Measurements from ENCODE around the gene SLC26A11.
"Not testable (repeated sequence)": the region's sequence is repeated elsewhere in the genome, so short reads cannot be mapped to it uniquely, and the experiment has no call there.

The SLC26A11 gene

DNA sequence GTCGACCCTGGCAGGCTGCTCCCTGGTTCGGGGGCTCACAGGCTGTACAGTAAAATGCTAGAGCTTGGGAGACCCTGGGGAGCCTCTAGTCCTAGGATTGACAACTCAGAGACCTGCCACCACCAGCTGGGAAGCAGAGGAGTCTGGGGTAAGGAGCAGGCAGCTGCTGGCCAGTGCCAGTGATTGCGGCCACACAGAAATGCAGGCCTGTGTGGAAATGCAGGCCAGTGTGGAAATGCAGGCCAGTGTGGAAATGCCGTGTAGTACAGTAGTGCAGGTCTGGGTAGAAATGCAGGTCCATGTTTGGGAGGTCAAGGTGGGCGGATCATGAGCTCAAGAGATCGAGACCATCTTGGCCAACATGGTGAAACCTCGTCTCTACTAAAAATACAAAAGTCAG is 23.6 kb upstream of the SLC26A11 start:
- DNase-seq (ENCODE audit: low read depth) = no peak

DNA sequence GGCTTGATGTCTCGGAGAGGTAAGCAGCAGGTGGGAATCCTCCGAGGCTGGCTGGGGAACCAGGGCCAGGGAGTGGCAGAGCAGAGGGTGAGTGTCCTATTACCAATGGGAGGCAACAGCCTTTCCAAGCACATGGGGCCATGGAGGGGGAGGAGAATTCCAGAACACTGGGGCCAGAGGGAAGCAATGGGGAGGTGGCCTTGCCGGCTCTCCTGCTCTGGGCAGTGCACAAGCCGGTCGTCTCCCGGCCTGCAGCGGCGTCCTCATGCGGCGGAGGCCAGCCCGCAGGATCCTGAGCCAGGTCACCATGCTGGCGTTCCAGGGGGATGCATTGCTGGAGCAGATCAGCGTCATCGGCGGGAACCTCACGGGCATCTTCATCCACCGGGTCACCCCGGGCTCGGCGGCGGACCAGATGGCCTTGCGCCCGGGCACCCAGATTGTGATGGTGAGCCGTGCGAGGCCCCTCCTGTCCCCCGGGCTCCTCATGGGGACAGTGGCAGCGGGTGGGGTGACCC is 22.0 kb upstream of the SLC26A11 start:
- DNase-seq (ENCODE audit: low read depth) = no peak

DNA sequence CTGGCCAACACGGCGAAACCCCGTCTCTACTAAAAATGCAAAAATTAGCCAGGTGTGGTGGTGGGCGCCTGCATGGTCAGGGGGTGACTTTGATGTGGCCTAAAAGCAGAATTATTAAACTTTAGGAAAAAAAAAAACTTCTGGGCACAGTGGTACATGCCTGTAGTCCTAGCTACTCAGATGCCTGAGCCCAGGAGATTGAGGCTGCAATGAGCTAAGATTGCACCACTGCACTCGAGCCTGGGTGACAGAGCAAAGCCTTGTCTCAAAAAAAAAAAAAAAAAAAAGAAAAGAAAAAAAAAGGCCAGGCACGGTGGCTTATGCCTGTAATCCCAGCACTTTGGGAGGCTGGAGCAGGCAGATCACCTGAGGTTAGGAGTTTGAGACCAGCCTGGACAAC is 20.9 kb upstream of the SLC26A11 start:
- DNase-seq (ENCODE audit: low read depth) = not testable (repeated sequence)

DNA sequence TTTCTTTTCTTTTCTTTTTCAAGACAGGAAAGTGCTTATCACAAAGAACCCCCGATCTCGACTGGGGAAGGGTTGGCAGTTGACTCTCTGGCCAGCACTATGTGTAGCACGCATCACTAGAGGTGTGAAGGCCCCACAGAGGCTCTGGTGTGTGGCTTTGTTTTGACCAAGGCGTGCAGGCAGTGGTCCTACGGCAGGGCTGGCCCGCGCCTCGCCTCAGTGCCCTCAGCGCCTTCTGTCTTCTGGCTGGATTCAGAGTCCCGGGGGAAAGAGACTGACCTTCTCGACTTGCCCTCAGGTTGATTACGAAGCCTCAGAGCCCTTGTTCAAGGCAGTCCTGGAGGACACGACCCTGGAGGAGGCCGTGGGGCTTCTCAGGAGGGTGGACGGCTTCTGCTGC is 18.8 kb upstream of the SLC26A11 start:
- no peak for DNase-seq (ENCODE audit: low read depth)

DNA sequence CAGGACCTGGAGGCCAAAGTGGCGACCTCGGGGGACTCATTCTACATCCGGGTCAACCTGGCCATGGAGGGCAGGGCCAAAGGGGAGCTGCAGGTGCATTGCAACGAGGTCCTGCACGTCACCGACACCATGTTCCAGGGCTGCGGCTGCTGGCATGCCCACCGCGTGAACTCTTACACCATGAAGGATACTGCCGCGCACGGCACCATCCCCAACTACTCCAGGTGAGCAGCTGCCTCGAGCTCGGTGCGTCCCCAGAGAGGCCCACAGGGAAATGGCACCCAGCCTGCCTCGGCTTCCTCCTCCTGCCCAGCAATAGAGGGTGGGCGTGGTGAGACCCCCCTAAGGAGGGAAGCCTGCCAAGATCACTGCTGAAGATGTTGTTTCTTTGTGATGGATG is 18.0 kb upstream of the SLC26A11 start:
- DNase-seq (ENCODE audit: low read depth) = no peak

DNA sequence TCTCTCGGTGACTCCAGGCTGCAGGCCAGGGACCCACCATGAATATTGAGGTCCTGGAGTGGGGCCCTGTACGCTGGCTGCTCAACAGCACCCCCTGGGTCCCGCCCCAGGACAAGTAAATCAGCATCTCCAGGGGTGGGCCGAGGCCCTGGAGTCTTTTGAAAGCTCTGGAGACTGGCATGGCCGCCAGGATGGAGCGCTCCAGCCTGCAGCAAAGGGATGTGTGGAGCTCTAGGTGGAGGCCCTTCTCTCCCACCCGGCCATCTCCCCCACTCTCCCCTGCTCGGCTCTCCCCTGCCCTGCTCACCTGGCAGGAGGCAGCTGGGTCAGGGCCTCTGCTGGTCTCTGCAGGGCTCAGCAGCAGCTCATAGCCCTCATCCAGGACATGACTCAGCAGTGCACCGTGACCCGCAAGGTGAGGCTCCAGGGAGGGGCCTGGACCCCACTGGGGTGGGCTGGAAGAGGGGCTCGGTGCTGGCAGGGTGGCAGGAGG is 16.7 kb upstream of the SLC26A11 start:
- no peak for DNase-seq (ENCODE audit: low read depth)

DNA sequence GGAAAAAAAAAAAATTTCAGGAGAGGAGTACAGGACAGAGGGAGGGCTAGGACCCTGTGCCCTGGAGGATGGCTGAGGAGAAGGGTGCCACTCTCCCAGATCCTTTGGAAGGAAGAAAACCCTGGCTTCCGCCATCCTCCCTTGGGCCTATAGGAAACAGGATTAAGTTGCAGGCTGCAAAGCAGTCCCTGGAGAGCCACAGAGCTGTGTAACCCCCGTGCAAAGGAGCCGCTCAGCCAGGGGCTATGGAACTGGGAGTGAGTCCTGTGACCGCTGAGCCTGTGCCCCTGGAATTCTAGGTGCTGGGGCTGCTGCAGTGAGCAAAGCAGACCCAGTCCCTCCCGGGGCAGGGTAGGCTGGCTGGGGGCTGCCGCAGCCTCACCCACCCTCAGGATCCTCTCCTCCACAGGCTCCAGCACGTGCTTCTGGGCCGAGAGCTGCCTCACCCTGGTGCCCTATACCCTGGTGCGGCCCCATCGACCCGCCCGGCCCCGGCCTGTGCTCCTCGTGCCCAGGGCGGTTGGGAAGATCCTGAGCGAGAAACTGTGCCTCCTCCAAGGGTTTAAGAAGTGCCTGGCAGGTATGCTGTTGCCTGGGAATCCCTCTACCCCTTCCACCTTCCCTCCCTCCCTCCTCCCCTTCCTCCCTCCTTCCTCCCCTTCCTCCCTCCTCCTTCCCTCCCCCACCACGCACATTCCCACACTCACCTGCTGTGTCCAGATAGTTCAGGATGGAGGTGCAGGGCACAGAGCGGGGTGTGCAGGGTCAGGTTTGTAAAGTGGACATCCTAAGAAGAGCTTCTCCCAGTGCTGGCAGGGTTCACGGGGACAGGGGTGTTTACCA is 15.4 kb upstream of the SLC26A11 start:
- DNase-seq (ENCODE audit: low read depth) = no peak

DNA sequence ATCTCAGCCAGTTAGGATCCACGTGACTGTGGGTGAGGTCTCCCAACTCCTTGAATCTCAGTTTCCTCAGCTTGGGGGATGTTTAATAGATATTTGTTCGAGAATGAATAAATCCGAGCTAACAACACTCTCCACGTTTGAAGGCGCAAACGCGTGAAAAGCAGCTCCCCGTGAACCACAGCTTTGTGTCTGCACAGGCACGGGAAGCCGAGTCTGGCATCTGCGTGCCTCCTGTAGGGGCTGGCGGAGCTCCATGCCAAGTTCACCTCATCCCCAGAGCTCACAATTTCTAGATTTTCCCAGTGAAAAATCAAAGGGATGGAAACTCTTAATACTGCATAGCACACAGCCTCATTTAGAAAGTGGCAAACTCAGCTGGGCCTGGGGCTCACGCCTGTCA is 14.4 kb upstream of the SLC26A11 start:
- no peak for DNase-seq (ENCODE audit: low read depth)

DNA sequence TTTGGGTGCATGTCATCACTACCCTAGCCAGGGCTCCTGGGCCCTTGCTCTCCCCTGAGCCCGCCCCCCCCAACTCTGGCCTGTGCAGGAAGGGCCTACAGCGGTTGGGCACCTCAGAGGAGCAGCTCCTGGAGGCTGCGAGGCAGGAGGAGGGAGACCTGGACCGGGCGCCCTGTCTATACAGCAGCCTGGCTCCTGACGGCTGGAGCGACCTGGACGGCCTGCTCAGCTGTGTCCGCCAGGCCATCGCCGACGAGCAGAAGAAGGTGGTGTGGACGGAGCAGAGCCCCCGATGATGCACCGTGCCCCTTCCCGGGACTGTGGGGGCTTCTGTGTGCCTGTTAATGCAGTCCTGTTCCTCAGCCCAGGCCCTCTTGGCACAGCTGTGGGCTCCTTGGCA is 12.2 kb upstream of the SLC26A11 start:
- DNase-seq (ENCODE audit: low read depth) = no peak

DNA sequence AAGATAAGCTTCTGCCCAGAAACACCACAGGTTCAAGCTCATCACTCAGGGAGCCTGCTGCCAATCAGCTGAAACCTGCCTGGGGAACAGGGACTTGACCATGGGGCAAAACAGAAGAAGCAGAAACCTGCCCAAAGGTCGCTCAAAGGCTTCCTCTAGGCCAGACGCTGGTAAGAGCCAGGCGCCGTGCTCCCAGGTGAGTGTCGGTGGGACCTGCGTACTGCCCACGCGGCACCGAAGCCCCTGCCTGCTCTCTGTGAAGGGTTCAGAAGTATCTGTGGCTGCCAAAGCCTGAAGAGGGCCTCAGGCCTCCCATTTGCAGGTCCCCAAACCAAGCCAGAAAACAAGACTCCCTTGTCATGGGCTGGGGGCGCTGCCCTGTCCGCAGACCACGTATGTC is 10.5 kb upstream of the SLC26A11 start:
- DNase-seq (ENCODE audit: low read depth) = no peak

DNA sequence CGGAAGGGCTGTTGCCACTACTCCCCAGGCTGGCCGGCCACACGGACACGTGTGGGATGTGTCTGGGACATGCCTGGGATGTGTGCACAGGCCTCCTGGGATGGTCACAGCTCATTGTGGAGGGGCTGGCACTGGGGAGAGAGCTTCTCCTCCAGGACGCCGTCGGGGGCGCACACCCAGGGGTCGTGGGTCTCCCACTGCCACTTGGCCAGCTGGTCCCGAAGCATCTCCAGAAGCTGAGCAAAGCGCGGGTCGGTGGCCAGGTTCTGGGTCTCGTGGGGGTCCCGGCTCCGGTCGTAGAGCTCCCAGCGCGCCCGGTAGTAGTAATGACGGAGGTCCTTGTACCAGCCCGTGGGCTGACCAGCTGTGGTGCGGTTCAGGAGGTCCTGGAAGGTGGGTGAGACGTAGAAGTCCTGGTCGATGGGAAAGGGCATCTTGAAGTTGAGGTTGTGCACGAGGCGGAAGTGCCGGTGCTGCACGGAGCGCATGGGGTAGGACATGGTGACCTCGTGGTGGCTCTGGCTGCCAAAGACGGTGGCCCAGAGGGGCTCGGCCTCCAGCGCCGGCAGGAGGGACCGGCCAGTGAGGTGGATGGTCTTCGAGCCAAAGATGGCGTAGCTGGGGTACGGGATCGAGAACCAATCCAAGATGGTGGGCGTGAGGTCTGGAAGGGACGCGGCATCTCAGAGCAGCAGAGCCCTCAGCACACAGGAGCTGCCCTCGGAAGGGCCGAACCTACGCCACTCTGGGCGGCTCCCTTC is 9.7 kb upstream of the SLC26A11 start:
- no peak for DNase-seq (ENCODE audit: low read depth)

DNA sequence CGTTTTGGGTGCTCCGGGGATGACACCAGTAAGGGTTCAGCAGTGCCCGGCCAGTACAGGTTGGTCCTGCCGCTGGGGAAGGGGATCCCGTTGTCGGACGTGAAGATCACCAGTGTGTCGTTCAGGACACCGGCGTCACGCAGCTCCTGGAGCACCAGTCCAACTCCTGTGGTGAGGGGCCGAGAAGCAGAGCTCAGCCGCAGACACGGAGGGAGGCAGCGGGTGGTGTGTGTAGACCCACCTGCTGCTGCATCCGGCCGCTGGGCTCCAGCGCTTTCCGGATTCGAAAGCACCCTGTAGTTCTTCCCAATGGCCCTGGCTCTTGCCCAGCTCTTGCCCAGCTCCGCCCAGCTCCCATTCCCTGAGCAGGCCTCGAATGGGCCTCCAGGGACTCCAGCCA is 8.1 kb upstream of the SLC26A11 start:
- no peak for DNase-seq (ENCODE audit: low read depth)

DNA sequence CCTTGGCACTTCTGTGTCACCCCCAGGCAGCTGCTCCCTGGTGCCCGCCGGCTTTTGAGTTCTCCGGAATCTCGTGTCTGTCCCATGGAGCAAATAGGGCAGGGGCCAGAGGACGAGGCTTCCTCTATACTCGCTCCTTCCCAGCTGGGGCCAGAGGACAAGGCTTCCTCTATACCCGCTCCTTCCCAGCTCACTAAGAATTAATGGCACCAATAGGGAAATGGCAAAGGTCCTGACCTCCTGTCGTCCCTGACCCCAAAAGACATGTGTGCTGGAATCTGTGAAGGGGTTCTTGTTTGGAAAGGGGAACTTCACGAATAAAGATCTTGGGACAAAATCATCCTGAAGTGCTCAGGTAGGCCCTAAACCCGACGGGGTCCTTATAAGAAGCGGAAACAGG is 7.7 kb upstream of the SLC26A11 start:
- no peak for DNase-seq (ENCODE audit: low read depth)

DNA sequence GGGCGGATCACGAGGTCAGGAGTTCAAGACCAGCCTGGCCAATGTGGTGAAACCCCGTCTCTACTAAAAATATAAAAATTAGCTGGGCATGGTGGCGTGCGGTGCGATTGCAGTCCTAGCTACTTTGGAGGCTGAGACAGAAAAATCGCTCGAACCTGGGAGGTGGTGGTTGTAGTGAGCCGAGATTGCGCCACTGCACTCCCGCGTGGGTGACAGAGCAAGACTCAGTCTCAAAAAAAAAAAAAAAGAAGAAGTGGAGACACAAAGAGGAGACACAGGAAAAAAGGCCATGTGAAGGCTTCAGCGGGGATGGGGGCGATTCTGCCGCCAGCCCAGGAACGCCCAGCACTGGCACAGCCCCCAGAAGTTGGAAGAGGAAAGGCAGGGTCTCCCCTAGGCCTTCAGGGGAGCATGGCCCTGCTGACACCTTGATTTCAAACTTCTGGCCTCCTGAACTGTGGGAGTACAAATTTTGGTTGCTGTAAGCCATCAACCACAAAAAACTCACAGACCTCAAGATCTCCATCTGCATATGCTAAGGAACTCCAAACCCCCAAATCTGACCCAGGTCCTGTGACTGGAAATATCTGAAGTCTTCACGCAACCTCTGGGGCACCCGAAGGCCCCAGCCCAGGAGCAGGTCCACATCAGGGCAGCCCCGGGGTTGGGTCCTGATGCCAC is 7.1 kb upstream of the SLC26A11 start:
- no peak for DNase-seq (ENCODE audit: low read depth)

DNA sequence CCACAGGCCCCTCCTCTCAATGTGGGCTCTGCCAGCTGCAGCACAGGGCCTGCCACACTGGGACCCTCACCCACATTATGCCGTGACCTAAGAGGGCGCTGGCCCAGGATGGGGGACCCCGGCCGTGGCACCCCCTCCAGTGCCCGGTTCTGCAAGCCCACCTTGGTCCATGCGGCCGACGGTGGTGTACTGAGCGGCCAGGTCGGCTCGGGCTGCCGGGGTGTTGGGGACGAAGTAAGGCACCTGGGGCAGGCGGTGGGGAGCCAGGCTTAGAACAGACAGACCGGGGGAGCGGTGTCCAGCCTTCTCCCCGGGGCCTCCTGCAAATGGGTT is 6.6 kb upstream of the SLC26A11 start:
- no peak for DNase-seq (ENCODE audit: low read depth)

DNA sequence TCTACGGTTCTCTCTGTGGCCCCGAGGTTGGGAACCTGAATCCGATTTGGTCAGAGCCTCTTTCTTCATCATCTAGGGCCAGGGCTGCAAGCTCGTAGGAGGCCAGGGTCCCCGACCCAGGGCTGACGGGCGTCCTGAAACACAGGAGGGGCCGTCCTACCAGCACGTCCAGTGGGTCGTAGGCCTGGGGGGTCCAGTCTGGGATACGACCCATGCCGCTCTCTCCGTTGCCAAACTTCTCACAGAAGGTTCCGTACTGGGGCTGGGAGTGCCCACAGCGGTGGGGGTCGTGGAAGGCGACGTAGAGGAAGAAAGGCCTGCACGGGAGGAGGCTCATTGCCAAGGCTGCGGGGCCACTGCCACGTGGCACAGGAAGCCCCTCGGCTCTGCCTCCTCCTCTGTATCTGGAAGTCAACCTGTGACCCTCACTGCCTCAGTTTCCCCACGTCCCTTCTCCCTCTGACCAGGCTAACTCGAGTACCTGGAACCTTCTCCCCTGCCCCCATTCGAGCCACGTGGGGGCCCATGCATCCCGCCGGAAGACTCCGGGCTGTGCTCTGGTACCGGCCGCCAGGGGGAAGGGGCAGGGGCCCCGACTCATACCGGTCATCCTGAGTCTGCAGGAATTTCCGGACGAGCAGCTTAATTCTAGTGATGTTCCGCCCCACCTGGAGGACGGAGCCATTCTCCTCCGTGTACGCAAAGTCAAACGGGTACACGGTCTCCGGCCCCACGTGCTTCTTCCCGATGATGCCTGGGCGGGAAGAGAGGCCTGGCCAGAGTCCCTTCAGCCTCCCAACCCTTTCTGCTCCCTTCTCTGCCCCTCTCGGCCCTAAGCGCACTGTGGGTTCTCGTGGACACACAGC is 6.0 kb upstream of the SLC26A11 start:
- no peak for DNase-seq (ENCODE audit: low read depth)

DNA sequence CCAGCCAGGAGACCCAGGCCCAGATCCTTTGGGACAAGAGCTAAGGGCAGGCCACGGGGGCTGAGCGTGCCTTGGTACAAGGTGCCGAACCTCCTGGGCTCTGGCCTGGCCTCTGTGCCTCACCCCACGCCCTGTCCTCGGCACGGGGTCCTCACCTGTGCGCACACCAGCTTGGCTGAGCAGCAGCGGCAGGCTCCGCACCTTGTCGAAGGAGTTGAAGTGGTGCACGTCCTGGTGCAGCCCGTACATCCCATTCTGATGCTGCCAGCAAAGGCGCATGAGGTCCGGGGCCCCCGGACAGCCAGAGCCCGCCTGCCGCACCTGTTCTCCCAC is 5.4 kb upstream of the SLC26A11 start:
- no peak for DNase-seq (ENCODE audit: low read depth)

DNA sequence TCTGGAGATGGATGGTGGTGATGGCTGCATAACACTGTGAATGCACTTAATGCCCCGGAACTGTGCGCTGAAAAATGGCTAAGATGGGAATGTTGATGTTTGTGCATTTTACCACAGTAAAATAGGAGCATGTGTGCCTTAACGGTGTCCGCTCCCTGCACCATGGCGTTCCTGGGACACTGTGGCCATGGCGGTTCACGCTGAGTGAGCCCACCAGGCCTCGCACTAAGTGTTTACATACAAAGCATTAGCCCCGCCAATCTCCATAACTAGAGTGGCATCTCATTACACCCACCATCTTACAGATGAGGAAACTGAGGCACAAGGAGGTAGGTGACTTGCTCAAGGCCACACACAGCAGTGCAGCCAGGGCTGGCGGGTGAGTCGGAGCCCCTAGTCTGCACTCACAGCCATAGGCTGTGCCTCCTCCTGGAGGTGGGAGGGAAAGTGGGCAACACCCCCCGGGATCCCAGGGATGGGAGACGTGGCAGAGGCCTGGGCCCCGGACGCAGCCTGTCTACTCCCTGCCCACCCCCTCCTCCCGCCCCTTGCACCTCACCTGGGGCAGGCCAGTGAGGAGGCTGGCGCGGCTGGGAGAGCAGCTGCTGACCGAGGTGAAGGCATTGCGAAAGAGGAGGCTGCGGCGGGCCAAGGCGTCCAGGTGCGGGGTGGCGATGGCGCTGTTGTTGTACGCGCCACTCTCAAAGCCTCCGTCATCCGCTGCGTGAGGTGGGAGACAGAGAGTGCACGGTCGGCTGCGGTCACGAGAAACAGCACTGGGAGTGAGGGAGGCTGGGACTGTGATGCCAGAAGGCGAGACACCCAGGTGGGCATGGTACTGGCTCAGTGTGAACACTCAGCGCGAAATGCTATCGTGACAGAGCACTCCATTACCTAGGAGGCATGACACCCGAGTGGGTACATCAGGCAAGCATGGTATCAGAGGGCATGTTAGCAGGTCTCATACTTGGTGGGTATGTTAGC is 3.5 kb upstream of the SLC26A11 start:
- no peak for DNase-seq (ENCODE audit: low read depth)

DNA sequence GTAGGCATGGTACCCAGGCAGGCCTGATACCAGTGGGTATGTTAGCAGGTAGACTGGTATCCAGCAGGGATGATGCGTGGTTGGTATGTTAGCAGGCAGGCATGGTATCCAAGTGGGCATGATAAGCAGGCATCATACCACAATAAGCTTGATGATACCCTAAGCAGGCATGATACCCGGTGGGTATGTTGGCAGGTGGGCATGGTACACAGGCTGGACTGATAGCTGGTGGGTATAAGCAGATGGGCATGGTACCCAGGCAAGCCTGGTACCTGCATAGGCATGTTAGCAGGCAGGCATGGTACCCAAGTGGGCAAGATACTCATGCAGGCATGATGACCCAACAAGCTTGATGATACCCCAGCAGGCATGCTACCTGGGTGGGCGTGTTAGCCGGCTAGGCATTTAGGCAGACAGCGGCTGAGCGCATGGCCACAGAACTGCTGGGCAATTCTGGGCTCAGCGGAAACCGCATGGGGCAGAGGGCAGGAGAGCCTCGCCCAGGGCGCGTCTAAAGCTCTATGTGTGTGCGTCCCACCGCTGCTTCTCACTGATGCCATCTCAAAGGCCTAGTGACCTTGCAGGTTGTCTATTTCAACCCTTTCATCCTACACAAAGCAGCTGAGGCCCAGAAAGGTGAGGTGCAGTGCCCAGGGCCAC is 2.4 kb upstream of the SLC26A11 start:
- DNase-seq (ENCODE audit: low read depth) = no peak

DNA sequence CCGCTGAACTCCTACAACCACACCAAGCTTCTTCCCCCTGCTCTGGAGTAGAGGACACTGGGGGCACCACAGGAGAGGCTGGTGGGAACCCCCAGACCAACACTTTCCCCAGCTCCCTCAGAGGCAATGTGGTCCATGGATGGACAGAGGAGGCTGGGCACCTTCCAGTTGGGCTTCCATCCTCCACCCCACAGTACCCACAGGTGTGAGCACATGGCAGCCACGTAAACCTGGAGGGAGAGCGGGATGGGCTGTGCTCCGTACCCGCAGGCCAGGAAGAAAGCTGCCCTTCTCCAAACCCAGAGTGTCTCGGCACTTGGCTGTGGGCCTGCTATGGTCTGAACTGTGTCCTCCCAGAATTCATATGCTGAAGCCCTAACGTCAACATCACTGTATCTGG is 1.8 kb upstream of the SLC26A11 start:
- no peak for DNase-seq (ENCODE audit: low read depth)

All from fibroblast of the conjunctiva (primary cell).